Measurements from ENCODE around the gene MTUS2. TPM values are rescaled to one million over a fixed set of nuclear protein-coding genes. Genes with fewer than 3 reads are reported as not detected.

MTUS2 gene
- total RNA-seq, 1 donor: 0.36 TPM

- Histone ChIP-seq H3K27me3 (ENCODE audit: insufficient read depth, low read length) (no peaks in the 10 kb centered on the region), H3K36me3 (ENCODE audit: insufficient read depth, low read length) (peaks cover 29% of the 10 kb centered on the region), H3K4me3 (ENCODE audit: insufficient read depth, low read length) (no peak overlapping the region), H3K4me1 (ENCODE audit: insufficient read depth, low read length) (peaks cover 5% of the 10 kb centered on the region), H2AFZ (ENCODE audit: low read length) (no peak overlapping the region), H3K27ac (ENCODE audit: low read depth, low read length) (peak overlapping the region; percentile 5), H4K20me1 (ENCODE audit: insufficient read depth, low read length) (peaks cover 5% of the 10 kb centered on the region), H3K79me2 (ENCODE audit: insufficient read depth, low read length) (peaks cover 97% of the 10 kb centered on the region), H3K4me2 (ENCODE audit: insufficient read depth, low read length) (no peak overlapping the region), H3K9me3 (ENCODE audit: low read depth, low read length) (no peaks in the 10 kb centered on the region)
- DNase-seq (ENCODE audit: insufficient read length, low spot score, missing footprints): no peak
- TF ChIP-seq CTCF (IDR thresholded peaks at IDR 0.05; ENCODE audit: extremely low read depth, low read depth, low read length): peak; percentile 32
Measured at GRCh38 chr13:29543230-29544215, 723.4 kb downstream of the MTUS2 start.

- H4K20me1 ChIP-seq (ENCODE audit: insufficient read depth, low read length): peaks cover 10% of the 10 kb centered on the region
- no peak overlapping the region for H3K4me3 ChIP-seq (ENCODE audit: insufficient read depth, low read length)
- H3K9me3 ChIP-seq (ENCODE audit: low read depth, low read length): no peaks in the 10 kb centered on the region
- H2AFZ ChIP-seq (ENCODE audit: low read length): no peak overlapping the region
- no peak for TF ChIP-seq CTCF (IDR thresholded peaks at IDR 0.05; ENCODE audit: extremely low read depth, low read depth, low read length)
- no peak overlapping the region for H3K4me2 ChIP-seq (ENCODE audit: insufficient read depth, low read length)
- peaks cover 97% of the 10 kb centered on the region for H3K79me2 ChIP-seq (ENCODE audit: insufficient read depth, low read length)
- peaks cover 7% of the 10 kb centered on the region for H3K4me1 ChIP-seq (ENCODE audit: insufficient read depth, low read length)
- H3K27me3 ChIP-seq (ENCODE audit: insufficient read depth, low read length): no peaks in the 10 kb centered on the region
- DNase-seq (ENCODE audit: insufficient read length, low spot score, missing footprints): no peak
- H3K36me3 ChIP-seq (ENCODE audit: insufficient read depth, low read length): peaks cover 38% of the 10 kb centered on the region
- H3K27ac ChIP-seq (ENCODE audit: low read depth, low read length): no peak overlapping the region
Measured at GRCh38 chr13:29545988-29546387, 725.8 kb downstream of the MTUS2 start.

- Histone ChIP-seq H3K79me2 (ENCODE audit: insufficient read depth, low read length) (peaks cover 97% of the 10 kb centered on the region), H3K27ac (ENCODE audit: low read depth, low read length) (no peak overlapping the region), H3K4me2 (ENCODE audit: insufficient read depth, low read length) (no peak overlapping the region), H3K27me3 (ENCODE audit: insufficient read depth, low read length) (no peaks in the 10 kb centered on the region), H4K20me1 (ENCODE audit: insufficient read depth, low read length) (peaks cover 14% of the 10 kb centered on the region), H2AFZ (ENCODE audit: low read length) (no peak overlapping the region), H3K36me3 (ENCODE audit: insufficient read depth, low read length) (peaks cover 39% of the 10 kb centered on the region), H3K9me3 (ENCODE audit: low read depth, low read length) (no peaks in the 10 kb centered on the region), H3K4me3 (ENCODE audit: insufficient read depth, low read length) (no peak overlapping the region), H3K4me1 (ENCODE audit: insufficient read depth, low read length) (peaks cover 12% of the 10 kb centered on the region)
- no peak for DNase-seq (ENCODE audit: insufficient read length, low spot score, missing footprints)
- no peak for TF ChIP-seq CTCF (IDR thresholded peaks at IDR 0.05; ENCODE audit: extremely low read depth, low read depth, low read length)
Measured at GRCh38 chr13:29546662-29547061, 726.5 kb downstream of the MTUS2 start.

GRCh38 chr13:29547153-29547552, 727.0 kb downstream of the MTUS2 start:
- Histone ChIP-seq H3K36me3 (ENCODE audit: insufficient read depth, low read length) (peaks cover 39% of the 10 kb centered on the region), H3K79me2 (ENCODE audit: insufficient read depth, low read length) (peaks cover 99% of the 10 kb centered on the region), H3K9me3 (ENCODE audit: low read depth, low read length) (no peaks in the 10 kb centered on the region), H3K4me2 (ENCODE audit: insufficient read depth, low read length) (no peak overlapping the region), H3K4me1 (ENCODE audit: insufficient read depth, low read length) (peaks cover 12% of the 10 kb centered on the region), H2AFZ (ENCODE audit: low read length) (no peak overlapping the region), H3K27ac (ENCODE audit: low read depth, low read length) (no peak overlapping the region), H4K20me1 (ENCODE audit: insufficient read depth, low read length) (peaks cover 14% of the 10 kb centered on the region), H3K27me3 (ENCODE audit: insufficient read depth, low read length) (no peaks in the 10 kb centered on the region), H3K4me3 (ENCODE audit: insufficient read depth, low read length) (no peak overlapping the region)
- DNase-seq (ENCODE audit: insufficient read length, low spot score, missing footprints): no peak
- TF ChIP-seq CTCF (IDR thresholded peaks at IDR 0.05; ENCODE audit: extremely low read depth, low read depth, low read length): no peak

Data from osteoblast (primary cell).